GM21717 (cell line): ENCODE results near the gene IGSF6.
"Not testable (repeated sequence)": the region's sequence is repeated elsewhere in the genome, so short reads cannot be mapped to it uniquely, and the experiment has no call there.

ENCODE experiments used
- ATAC-seq: cut with Tn5 transposase; IDR thresholded peaks from one replicate; pipeline ENCODE4 v1.9.1; 2021; ENCODE audit warnings: mild to moderate bottlenecking, moderate library complexity; ENCODE audit not compliant: unreplicated experiment

IGSF6 gene

GRCh38 chr16:21630866-21631265 lies 21.5 kb downstream of the IGSF6 start:
- ATAC-seq: not testable (repeated sequence)

- ATAC-seq: not testable (repeated sequence)
These were observed 22.5 kb downstream of the IGSF6 start for GRCh38 chr16:21629616-21630539.

- ATAC-seq: no peak
These were observed 23.6 kb downstream of the IGSF6 start for GRCh38 chr16:21628772-21629171.

- ATAC-seq: no peak
These were observed 24.2 kb downstream of the IGSF6 start for GRCh38 chr16:21628121-21628726.

- no peak for ATAC-seq
These were observed 25.6 kb downstream of the IGSF6 start for GRCh38 chr16:21626659-21627277.

- ATAC-seq: no peak
These were observed 27.4 kb downstream of the IGSF6 start for GRCh38 chr16:21625026-21625425.

- ATAC-seq: no peak
These were observed 29.9 kb downstream of the IGSF6 start for GRCh38 chr16:21622545-21622944.

GRCh38 chr16:21620592-21620991 lies 31.8 kb downstream of the IGSF6 start:
- no peak for ATAC-seq

- ATAC-seq: no peak
These were observed 32.5 kb downstream of the IGSF6 start for GRCh38 chr16:21619765-21620425.

GRCh38 chr16:21618281-21618680 lies 34.1 kb downstream of the IGSF6 start:
- ATAC-seq: no peak

- ATAC-seq: no peak
These were observed 34.8 kb downstream of the IGSF6 start for GRCh38 chr16:21617607-21618006.

- no peak for ATAC-seq
These were observed 37.5 kb downstream of the IGSF6 start for GRCh38 chr16:21614896-21615295.

GRCh38 chr16:21613781-21614180 lies 38.6 kb downstream of the IGSF6 start:
- no peak for ATAC-seq

- no peak for ATAC-seq
These were observed 39.0 kb downstream of the IGSF6 start for GRCh38 chr16:21613361-21613760.

- no peak for ATAC-seq
These were observed 40.6 kb downstream of the IGSF6 start for GRCh38 chr16:21611556-21612384.

- no peak for ATAC-seq
These were observed 41.2 kb downstream of the IGSF6 start for GRCh38 chr16:21611198-21611555.

- no peak for ATAC-seq
These were observed 41.6 kb downstream of the IGSF6 start for GRCh38 chr16:21610766-21611165.

- ATAC-seq: no peak
These were observed 42.3 kb downstream of the IGSF6 start for GRCh38 chr16:21610006-21610544.

- no peak for ATAC-seq
These were observed 43.6 kb downstream of the IGSF6 start for GRCh38 chr16:21608639-21609328.

- ATAC-seq: not testable (repeated sequence)
These were observed 46.6 kb downstream of the IGSF6 start for GRCh38 chr16:21605848-21606247.
